Kidney (tissue), 14 donors: ENCODE data around the gene SPATA31C1. TPM values are rescaled to one million over a fixed set of nuclear protein-coding genes. Genes with fewer than 3 reads are reported as not detected.
A peak's percentile ranks its signal among the peaks of the same experiment; 100 is the strongest.

Experiments used
- DNase-seq, 5 donors: peaks; one replicate each; pipeline ENCODE4 v3.0.0-alpha.2; 2013 to 2020
- FAIRE-seq: peaks from 2 replicates; lab custom pipeline; 2012; peaks lifted over from hg19 to GRCh38; lab: Jason Lieb, UNC
- H3K27ac ChIP-seq, 2 donors: one replicate each; pipeline ENCODE4 v1.7.0; 2013; ENCODE audit warnings: low read depth in 2 of 2, low read length in 2 of 2, inconsistent platforms in 1 of 2
- H3K27me3 ChIP-seq: one replicate; pipeline ENCODE4 v1.7.1; 2013; ENCODE audit warnings: low read length, inconsistent platforms; ENCODE audit not compliant: control insufficient read depth, insufficient read depth
- H3K36me3 ChIP-seq, 3 donors: one replicate each; pipeline versions ENCODE4 v1.7.0 to v1.7.1; 2013; ENCODE audit warnings: low read length in 3 of 3, control low read depth in 1 of 3, inconsistent platforms in 1 of 3; ENCODE audit not compliant: insufficient read depth in 3 of 3, control insufficient read depth in 2 of 3
- H3K4me1 ChIP-seq, 3 donors: one replicate each; pipeline versions ENCODE4 v1.7.0 to v1.7.1; 2013; ENCODE audit warnings: low read length in 3 of 3, inconsistent platforms in 1 of 3, low read depth in 1 of 3; ENCODE audit not compliant: control insufficient read depth in 2 of 3, insufficient read depth in 2 of 3
- H3K4me3 ChIP-seq, 3 donors: one replicate each; pipeline versions ENCODE4 v1.7.0 to v1.8.1; 2013; ENCODE audit warnings: low read length in 3 of 3, control low read depth in 1 of 3, inconsistent platforms in 1 of 3
- H3K9ac ChIP-seq, 3 donors: one replicate each; pipeline versions ENCODE4 v1.7.0 to v1.7.1; 2013; ENCODE audit warnings: low read length in 3 of 3, control low read depth in 1 of 3, inconsistent platforms in 1 of 3
- H3K9me3 ChIP-seq, 3 donors: one replicate each; pipeline versions ENCODE4 v1.7.0 to v1.7.1; 2013; ENCODE audit warnings: low read length in 3 of 3, control low read depth in 1 of 3, inconsistent platforms in 1 of 3; ENCODE audit not compliant: control insufficient read depth in 2 of 3, insufficient read depth in 1 of 3
- CTCF ChIP-seq: IDR thresholded peaks from 3 replicates; pipeline ENCODE4 v1.5.1; 2012; ENCODE audit warnings: mild to moderate bottlenecking, moderate library complexity, borderline replicate concordance; ENCODE audit not compliant: insufficient read depth; ENCODE audit errors: extremely low read depth
- intact Hi-C: fragments of 100-400 bp; cut with DNase I; formaldehyde crosslinking; loops from one replicate; pipeline ENCODE4 v1.11.1; 2022
- polyA plus RNA-seq: library from polyadenylated mRNA; stranded (reverse); fragments of 350-450 nt; fragmentation: Illumina TruSeq; extraction: RNeasy Lipid Tissue Mini Kit (QIAGEN cat#74804); gene quantifications from one replicate; pipeline ENCODE4 v1.2.3, GENCODE V29; 2014; ENCODE audit warnings: low read depth, low replicate concordance; ENCODE audit not compliant: insufficient read depth
- total RNA-seq: library from RNA; stranded (reverse); fragmentation: NEBNext Ultra II Directional; extraction: Animal tissue kit (Norgen Biotek cat#: 25700); gene quantifications from one replicate; pipeline ENCODE4 v1.2.1, GENCODE V29; 2021
- donor health status: control.
- donor health status: control.
- donor health status: control.
- donor health status: control.
- donor health status: control.
- donor health status: DM: yes; HTN: yes; CAD: no.
- donor health status: Normal renal cell carcinoma (clear cell type).

The SPATA31C1 gene
- total and polyA plus RNA-seq, 2 donors from 2014 or later, result not detected

DNA sequence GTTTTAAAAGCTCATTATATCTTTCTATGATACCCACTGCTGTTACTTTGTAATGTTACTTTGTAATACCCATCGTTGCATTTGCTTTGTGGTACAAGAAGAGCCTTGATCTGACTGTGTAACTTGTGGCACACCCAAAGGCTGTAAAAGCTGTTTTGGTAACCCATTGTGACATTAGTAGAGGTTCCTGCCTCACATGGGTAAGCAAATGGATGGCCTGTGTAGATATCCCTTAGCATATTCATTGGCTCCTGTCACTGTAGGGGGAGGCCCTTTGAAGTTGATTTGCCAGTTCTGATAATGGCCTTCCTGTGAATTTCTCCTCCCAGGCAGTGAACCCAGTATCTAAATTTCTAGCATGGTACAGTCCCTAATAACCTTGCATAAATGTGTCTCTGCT is 40.8 kb downstream of the SPATA31C1 start:
- no peak for FAIRE-seq
- H3K27ac ChIP-seq, result no peak overlapping the region
- intact Hi-C loops, result no loop called here

GRCh38 chr9:87959916-87960581 is 42.3 kb downstream of the SPATA31C1 start:
- no peak overlapping the region for H3K9ac ChIP-seq
- intact Hi-C loops, result no loop called here
- TF ChIP-seq CTCF, result no peak
- no peaks in the 10 kb centered on the region for H3K9me3 ChIP-seq
- no peak overlapping the region for H3K4me3 ChIP-seq
- H3K4me1 ChIP-seq, result no peaks in the 10 kb centered on the region
- H3K36me3 ChIP-seq, result no peaks in the 10 kb centered on the region
- no peaks in the 10 kb centered on the region for H3K27me3 ChIP-seq
- DNase-seq (peak in 2 of 5 donors; percentile 3 to 48), FAIRE-seq (peak; percentile 13)
- no peak overlapping the region for H3K27ac ChIP-seq

More for the DNA sequence above, 40.8 kb downstream of the SPATA31C1 start:
- H3K36me3 ChIP-seq, result no peaks in the 10 kb centered on the region
- no peaks in the 10 kb centered on the region for H3K4me1 ChIP-seq
- no peak overlapping the region for H3K4me3 ChIP-seq
- H3K9ac ChIP-seq, result no peak overlapping the region
- TF ChIP-seq CTCF, result no peak
- no peak for DNase-seq
- no peaks in the 10 kb centered on the region for H3K27me3 ChIP-seq
- no peaks in the 10 kb centered on the region for H3K9me3 ChIP-seq

- no peak overlapping the region for H3K4me3 ChIP-seq
- no peaks in the 10 kb centered on the region for H3K27me3 ChIP-seq
- no peak for TF ChIP-seq CTCF
- peaks cover 0 to 8% (median 6%) of the 10 kb centered on the region in 3 donors for H3K36me3 ChIP-seq
- DNase-seq, result no peak
- intact Hi-C loops, result no loop called here
- FAIRE-seq, result no peak
- no peaks in the 10 kb centered on the region for H3K9me3 ChIP-seq
- no peak overlapping the region for H3K9ac ChIP-seq
- no peak overlapping the region for H3K27ac ChIP-seq
- no peaks in the 10 kb centered on the region for H3K4me1 ChIP-seq
These were observed 46.0 kb downstream of the SPATA31C1 start for GRCh38 chr9:87963770-87964169.

- H3K36me3 ChIP-seq, result peaks cover 0 to 14% (median 10%) of the 10 kb centered on the region in 3 donors
- no peak overlapping the region for H3K9ac ChIP-seq
- no peaks in the 10 kb centered on the region for H3K27me3 ChIP-seq
- no peak for FAIRE-seq
- H3K9me3 ChIP-seq, result no peaks in the 10 kb centered on the region
- no peak for TF ChIP-seq CTCF
- DNase-seq, result no peak
- H3K4me1 ChIP-seq, result no peaks in the 10 kb centered on the region
- no peak overlapping the region for H3K27ac ChIP-seq
- no peak overlapping the region for H3K4me3 ChIP-seq
- intact Hi-C loops, result no loop called here
These were observed 47.1 kb downstream of the SPATA31C1 start for GRCh38 chr9:87964826-87965225.
